Tibial nerve (tissue), 4 donors: ENCODE results near the gene TES. TPM values are rescaled to one million over a fixed set of nuclear protein-coding genes. Genes with fewer than 3 reads are reported as not detected.

Experiments
- DNase-seq, 2 donors: peaks; one replicate each; pipeline ENCODE4 v3.0.0-alpha.2; 2019; ENCODE audit warnings: low spot score in 2 of 2
- H3K27ac ChIP-seq, 4 donors: fragments of 200-600 bp; sonication (generic) in 3 of 4; one replicate each; pipeline ENCODE4 v1.5.1; 2017 to 2019; ENCODE audit warnings: mild to moderate bottlenecking in 1 of 4
- H3K27me3 ChIP-seq, 2 donors: fragments of 200-600 bp; sonication (generic) in 1 of 2; one replicate each; pipeline versions ENCODE4 v1.5.1 to v1.6.0; 2017 to 2019
- H3K36me3 ChIP-seq, 3 donors: fragments of 200-600 bp; sonication (generic); one replicate each; pipeline ENCODE4 v1.5.1; 2018 to 2019
- H3K4me1 ChIP-seq, 4 donors: fragments of 200-600 bp; sonication (generic) in 3 of 4; one replicate each; pipeline ENCODE4 v1.5.1; 2017 to 2019
- H3K4me3 ChIP-seq, 4 donors: fragments of 200-600 bp; sonication (generic) in 3 of 4; one replicate each; pipeline ENCODE4 v1.5.1; 2017 to 2019; ENCODE audit warnings: mild to moderate bottlenecking in 1 of 4, moderate library complexity in 1 of 4
- H3K9me3 ChIP-seq, 4 donors: fragments of 200-600 bp; sonication (generic) in 3 of 4; one replicate each; pipeline ENCODE4 v1.5.1; 2017 to 2019
- EP300 ChIP-seq, 2 donors: sonication (generic); formaldehyde crosslinking; IDR thresholded peaks; one replicate each; pipeline ENCODE4 v1.6.1; 2017; ENCODE audit warnings: antibody characterized with exemption in 2 of 2, mild to moderate bottlenecking in 1 of 2
- POLR2A ChIP-seq, 2 donors: fragments of 450-650 bp; IDR thresholded peaks; one replicate each; pipeline ENCODE4 v1.6.1; 2017; ENCODE audit warnings: antibody characterized with exemption in 2 of 2, mild to moderate bottlenecking in 2 of 2, moderate library complexity in 2 of 2
- WGBS, 2 donors: methylation state at CpG; one replicate each; pipeline ENCODE4 v1.1.5; 2018; 5-methylcytosine and 5-hydroxymethylcytosine counted together
- total RNA-seq, 4 donors: library from RNA; depleted of rRNA; stranded (reverse); fragments of >200 nt; gene quantifications; one replicate each; pipeline ENCODE4 v1.1.0, GENCODE V29; 2016
- TF ChIP-seq, protein P1 (sequence below), 5 experiments: fragments of 200-600 bp in 3 of 5; fragments of 450-650 bp in 2 of 5; sonication (generic) in 3 of 5; IDR thresholded peaks; one replicate each; pipeline ENCODE4 v1.5.1; 2016 to 2019; ENCODE audit warnings: antibody characterized with exemption in 5 of 5, mild to moderate bottlenecking in 3 of 5, moderate library complexity in 2 of 5

The TES gene
- total RNA-seq, 4 donors from 2014 or later, result 18.6 to 28.3 (median 24.2) TPM

DNA sequence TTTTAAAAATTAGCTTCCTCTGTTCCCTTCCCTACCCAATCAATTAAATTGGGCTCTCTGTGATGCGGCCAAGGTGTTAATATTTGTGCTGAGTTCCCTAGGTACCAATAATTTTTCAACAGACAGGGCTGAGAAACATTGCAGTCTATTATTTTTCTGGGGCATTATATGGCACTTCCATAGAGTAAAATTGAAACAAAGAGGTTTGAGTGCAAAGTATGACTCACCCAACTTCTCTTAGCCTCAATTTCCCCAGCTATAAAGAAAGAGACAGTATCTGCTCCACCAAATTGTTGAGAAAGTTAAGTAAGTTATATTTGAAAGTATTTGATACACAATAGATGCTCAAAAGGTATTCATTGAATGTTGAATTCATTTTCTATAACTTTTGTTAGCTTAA lies 74.9 kb downstream of the TES start:
- Histone ChIP-seq H3K36me3 (no peaks in the 10 kb centered on the region), H3K27ac (no peak overlapping the region), H3K9me3 (no peaks in the 10 kb centered on the region), H3K4me3 (no peak overlapping the region), H3K4me1 (peaks cover 0 to 3% (median 0%) of the 10 kb centered on the region in 4 donors), H3K27me3 (no peaks in the 10 kb centered on the region)
- TF ChIP-seq, protein P1, sequence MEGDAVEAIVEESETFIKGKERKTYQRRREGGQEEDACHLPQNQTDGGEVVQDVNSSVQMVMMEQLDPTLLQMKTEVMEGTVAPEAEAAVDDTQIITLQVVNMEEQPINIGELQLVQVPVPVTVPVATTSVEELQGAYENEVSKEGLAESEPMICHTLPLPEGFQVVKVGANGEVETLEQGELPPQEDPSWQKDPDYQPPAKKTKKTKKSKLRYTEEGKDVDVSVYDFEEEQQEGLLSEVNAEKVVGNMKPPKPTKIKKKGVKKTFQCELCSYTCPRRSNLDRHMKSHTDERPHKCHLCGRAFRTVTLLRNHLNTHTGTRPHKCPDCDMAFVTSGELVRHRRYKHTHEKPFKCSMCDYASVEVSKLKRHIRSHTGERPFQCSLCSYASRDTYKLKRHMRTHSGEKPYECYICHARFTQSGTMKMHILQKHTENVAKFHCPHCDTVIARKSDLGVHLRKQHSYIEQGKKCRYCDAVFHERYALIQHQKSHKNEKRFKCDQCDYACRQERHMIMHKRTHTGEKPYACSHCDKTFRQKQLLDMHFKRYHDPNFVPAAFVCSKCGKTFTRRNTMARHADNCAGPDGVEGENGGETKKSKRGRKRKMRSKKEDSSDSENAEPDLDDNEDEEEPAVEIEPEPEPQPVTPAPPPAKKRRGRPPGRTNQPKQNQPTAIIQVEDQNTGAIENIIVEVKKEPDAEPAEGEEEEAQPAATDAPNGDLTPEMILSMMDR (IDR thresholded peaks at IDR 0.05), result no peak
- no peak for DNase-seq
- 88 to 91% methylated on average over 1 of the region's 1 CpG for WGBS, 2 donors

DNA sequence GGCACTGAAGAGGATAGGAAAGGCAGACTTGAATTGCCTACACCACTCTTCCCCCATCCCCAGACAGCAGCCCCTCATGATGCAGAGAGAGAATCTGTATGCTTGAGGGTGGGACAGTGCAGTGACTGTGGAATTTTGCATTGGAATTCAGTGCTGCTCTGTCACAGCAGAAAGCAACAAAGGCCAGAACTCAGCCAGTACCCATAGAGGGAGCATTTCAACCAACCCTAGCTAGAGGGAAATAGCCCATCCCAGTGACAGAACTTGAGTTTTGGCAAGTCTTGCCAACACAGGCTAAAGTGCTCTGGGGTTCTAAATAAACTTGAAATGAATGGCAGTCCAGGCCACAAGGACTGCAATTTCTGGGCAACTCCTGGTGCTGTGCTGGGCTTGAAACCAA lies 80.4 kb downstream of the TES start:
- Histone ChIP-seq H3K4me3 (no peak overlapping the region), H3K36me3 (peaks cover 0 to 3% (median 0%) of the 10 kb centered on the region in 3 donors), H3K27me3 (no peaks in the 10 kb centered on the region), H3K4me1 (peaks cover 0 to 3% (median 0%) of the 10 kb centered on the region in 4 donors), H3K9me3 (peaks cover 0 to 16% (median 1%) of the 10 kb centered on the region in 4 donors), H3K27ac (no peak overlapping the region)
- TF ChIP-seq POLR2A (IDR thresholded peaks at IDR 0.05) (no peak), EP300 (IDR thresholded peaks at IDR 0.05) (no peak)
- TF ChIP-seq, protein P1 (IDR thresholded peaks at IDR 0.05), result no peak
- no peak for DNase-seq

DNA sequence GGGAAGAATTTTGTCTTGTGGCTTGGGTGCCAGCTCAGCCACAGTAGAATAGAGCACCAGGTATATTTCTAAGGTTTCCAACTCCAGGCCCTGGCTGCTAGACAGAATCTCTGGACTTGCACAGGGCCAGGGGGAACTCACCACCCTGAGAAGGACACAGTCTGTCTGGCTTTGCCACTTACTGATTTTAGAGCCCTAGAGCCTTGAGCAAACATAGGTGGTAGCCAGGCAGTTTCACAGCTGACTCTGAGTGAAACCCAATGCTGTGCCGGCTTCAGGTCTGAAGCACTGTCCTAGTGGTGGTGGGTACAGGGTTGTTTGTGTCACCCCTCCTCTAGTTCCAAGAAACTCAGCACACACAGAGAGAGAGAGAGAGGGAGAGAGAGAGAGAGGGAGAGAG lies 81.6 kb downstream of the TES start:
- Histone ChIP-seq H3K27ac (no peak overlapping the region), H3K27me3 (no peaks in the 10 kb centered on the region), H3K36me3 (peaks cover 0 to 3% (median 0%) of the 10 kb centered on the region in 3 donors), H3K4me3 (no peak overlapping the region), H3K4me1 (no peaks in the 10 kb centered on the region), H3K9me3 (peaks cover 0 to 20% (median 1%) of the 10 kb centered on the region in 4 donors)
- DNase-seq, result no peak
- 92 to 100% methylated on average over 1 of the region's 1 CpG for WGBS, 2 donors
- TF ChIP-seq EP300 (IDR thresholded peaks at IDR 0.05) (no peak), POLR2A (IDR thresholded peaks at IDR 0.05) (no peak)
- TF ChIP-seq, protein P1 (IDR thresholded peaks at IDR 0.05), result no peak

DNA sequence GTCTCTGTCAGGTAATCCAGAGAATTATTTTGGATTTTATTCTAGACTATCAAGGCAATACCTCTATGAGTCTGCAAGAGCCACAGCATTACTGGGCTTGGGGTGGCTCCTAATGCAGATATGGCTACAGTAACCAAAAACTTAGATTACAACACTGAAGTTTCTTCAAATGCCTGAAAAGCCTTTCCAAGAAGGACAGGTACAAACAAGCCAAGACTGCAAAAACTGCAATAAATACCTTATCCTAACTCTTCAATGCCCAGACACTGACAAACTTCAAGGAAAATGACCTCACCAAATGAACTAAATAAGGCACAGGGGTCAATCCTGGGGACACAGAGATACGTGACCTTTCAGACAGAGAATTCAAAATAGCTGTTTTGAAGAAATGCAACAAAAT lies 82.0 kb downstream of the TES start:
- 76 to 91% methylated on average over 1 of the region's 1 CpG for WGBS, 2 donors
- no peaks in the 10 kb centered on the region for H3K27me3 ChIP-seq
- no peak for TF ChIP-seq POLR2A (IDR thresholded peaks at IDR 0.05)
- no peak for TF ChIP-seq EP300 (IDR thresholded peaks at IDR 0.05)
- TF ChIP-seq, protein P1 (IDR thresholded peaks at IDR 0.05), result no peak

DNA sequence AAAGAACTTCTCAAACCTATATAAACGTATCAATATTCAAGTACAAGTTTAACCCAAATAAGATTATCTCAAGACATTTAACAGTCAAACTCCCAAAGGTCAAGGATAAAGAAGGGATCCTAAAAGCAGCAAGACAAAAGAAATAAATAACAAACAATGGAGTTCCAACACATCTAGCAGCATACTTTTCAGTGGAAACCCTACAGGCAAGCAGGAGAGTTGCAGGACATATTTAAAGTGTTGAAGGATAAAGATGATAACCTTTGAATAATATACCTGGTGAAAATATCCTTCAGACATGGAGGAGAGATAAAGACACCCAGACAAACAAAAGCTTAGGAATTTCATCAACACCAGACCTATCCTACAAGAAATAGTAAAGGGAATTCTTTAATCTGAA lies 82.8 kb downstream of the TES start:
- H3K36me3 ChIP-seq, result peaks cover 0 to 3% (median 0%) of the 10 kb centered on the region in 3 donors
- no peak overlapping the region for H3K27ac ChIP-seq
- no peaks in the 10 kb centered on the region for H3K27me3 ChIP-seq
- H3K4me3 ChIP-seq, result no peak overlapping the region
- no peak for TF ChIP-seq POLR2A (IDR thresholded peaks at IDR 0.05)
- TF ChIP-seq, protein P1 (IDR thresholded peaks at IDR 0.05), result no peak
- no peak for TF ChIP-seq EP300 (IDR thresholded peaks at IDR 0.05)
- no peak for DNase-seq
- no peaks in the 10 kb centered on the region for H3K4me1 ChIP-seq
- H3K9me3 ChIP-seq, result peaks cover 0 to 20% (median 1%) of the 10 kb centered on the region in 4 donors
- 91 to 94% methylated on average over 1 of the region's 1 CpG for WGBS, 2 donors

More for the DNA sequence above, 82.0 kb downstream of the TES start:
- H3K9me3 ChIP-seq, result peaks cover 0 to 20% (median 1%) of the 10 kb centered on the region in 4 donors
- H3K4me1 ChIP-seq, result no peaks in the 10 kb centered on the region
- no peak for DNase-seq
- no peak overlapping the region for H3K27ac ChIP-seq
- H3K36me3 ChIP-seq, result peaks cover 0 to 3% (median 0%) of the 10 kb centered on the region in 3 donors
- no peak overlapping the region for H3K4me3 ChIP-seq
